Measurements from ENCODE around the gene NPHP4. TPM values are rescaled to one million over a fixed set of nuclear protein-coding genes. Genes with fewer than 3 reads are reported as not detected.

The NPHP4 gene
- total RNA-seq, 1 donor from 2014 or later, result 3.2 TPM

GRCh38 chr1:5918275-5918649 lies 74.0 kb downstream of the NPHP4 start:
- FAIRE-seq, result no peak
- no peak for DNase-seq (ENCODE audit: low read depth)
- Histone ChIP-seq H3K36me3 (ENCODE audit: control insufficient read depth, insufficient read depth, low read length) (no peaks in the 10 kb centered on the region), H3K27me3 (ENCODE audit: control insufficient read depth, insufficient read depth, low read length) (no peaks in the 10 kb centered on the region), H3K4me3 (ENCODE audit: low read depth, low read length) (no peak overlapping the region)
- no peak for TF ChIP-seq CTCF (IDR thresholded peaks at IDR 0.05; ENCODE audit: insufficient read depth, low read length, severe bottlenecking)

GRCh38 chr1:5917591-5918274 lies 74.5 kb downstream of the NPHP4 start:
- Histone ChIP-seq H3K36me3 (ENCODE audit: control insufficient read depth, insufficient read depth, low read length) (no peaks in the 10 kb centered on the region), H3K27me3 (ENCODE audit: control insufficient read depth, insufficient read depth, low read length) (no peaks in the 10 kb centered on the region), H3K4me3 (ENCODE audit: low read depth, low read length) (no peak overlapping the region)
- FAIRE-seq (no peak), DNase-seq (ENCODE audit: low read depth) (no peak)
- no peak for TF ChIP-seq CTCF (IDR thresholded peaks at IDR 0.05; ENCODE audit: insufficient read depth, low read length, severe bottlenecking)

GRCh38 chr1:5917281-5917590 lies 75.0 kb downstream of the NPHP4 start:
- Histone ChIP-seq H3K4me3 (ENCODE audit: low read depth, low read length) (no peak overlapping the region), H3K36me3 (ENCODE audit: control insufficient read depth, insufficient read depth, low read length) (no peaks in the 10 kb centered on the region), H3K27me3 (ENCODE audit: control insufficient read depth, insufficient read depth, low read length) (no peaks in the 10 kb centered on the region)
- DNase-seq (ENCODE audit: low read depth) (no peak), FAIRE-seq (no peak)
- TF ChIP-seq CTCF (IDR thresholded peaks at IDR 0.05; ENCODE audit: insufficient read depth, low read length, severe bottlenecking), result no peak

GRCh38 chr1:5916572-5917280 lies 75.5 kb downstream of the NPHP4 start:
- Histone ChIP-seq H3K27me3 (ENCODE audit: control insufficient read depth, insufficient read depth, low read length) (no peaks in the 10 kb centered on the region), H3K36me3 (ENCODE audit: control insufficient read depth, insufficient read depth, low read length) (no peaks in the 10 kb centered on the region), H3K4me3 (ENCODE audit: low read depth, low read length) (no peak overlapping the region)
- TF ChIP-seq CTCF (IDR thresholded peaks at IDR 0.05; ENCODE audit: insufficient read depth, low read length, severe bottlenecking), result no peak
- no peak for FAIRE-seq
- no peak for DNase-seq (ENCODE audit: low read depth)

- peak; percentile 47 for DNase-seq (ENCODE audit: low read depth)
Measured at GRCh38 chr1:5915587-5916571, 76.3 kb downstream of the NPHP4 start.

More at GRCh38 chr1:5915587-5916571, 76.3 kb downstream of the NPHP4 start:
- peak; percentile 70 for FAIRE-seq
- H3K27me3 ChIP-seq (ENCODE audit: control insufficient read depth, insufficient read depth, low read length), result no peaks in the 10 kb centered on the region
- no peak overlapping the region for H3K4me3 ChIP-seq (ENCODE audit: low read depth, low read length)
- H3K36me3 ChIP-seq (ENCODE audit: control insufficient read depth, insufficient read depth, low read length), result no peaks in the 10 kb centered on the region
- peak; percentile 65 for TF ChIP-seq CTCF (IDR thresholded peaks at IDR 0.05; ENCODE audit: insufficient read depth, low read length, severe bottlenecking)
